ENCODE results near the gene ERN1.

Gene ERN1

DNA sequence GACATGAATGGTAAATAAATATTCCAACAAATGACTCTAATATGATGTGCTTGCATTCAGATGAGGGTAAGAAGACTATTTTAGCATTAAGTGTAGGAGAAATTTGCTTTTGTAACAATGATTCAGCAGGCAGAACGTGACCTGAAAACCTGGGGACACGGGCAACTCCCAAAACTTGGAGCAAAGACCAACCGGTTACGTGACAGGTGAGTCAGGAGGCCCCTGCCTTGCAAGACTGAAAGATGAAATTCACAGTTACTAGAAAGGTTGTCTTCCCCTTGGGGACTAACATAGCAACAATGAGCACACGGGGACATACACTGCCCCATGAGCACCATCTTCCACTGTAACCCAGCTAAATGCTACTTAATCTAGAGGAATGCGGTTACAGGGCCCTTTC lies 33.5 kb upstream of the ERN1 start:
- TF ChIP-seq, protein P1, sequence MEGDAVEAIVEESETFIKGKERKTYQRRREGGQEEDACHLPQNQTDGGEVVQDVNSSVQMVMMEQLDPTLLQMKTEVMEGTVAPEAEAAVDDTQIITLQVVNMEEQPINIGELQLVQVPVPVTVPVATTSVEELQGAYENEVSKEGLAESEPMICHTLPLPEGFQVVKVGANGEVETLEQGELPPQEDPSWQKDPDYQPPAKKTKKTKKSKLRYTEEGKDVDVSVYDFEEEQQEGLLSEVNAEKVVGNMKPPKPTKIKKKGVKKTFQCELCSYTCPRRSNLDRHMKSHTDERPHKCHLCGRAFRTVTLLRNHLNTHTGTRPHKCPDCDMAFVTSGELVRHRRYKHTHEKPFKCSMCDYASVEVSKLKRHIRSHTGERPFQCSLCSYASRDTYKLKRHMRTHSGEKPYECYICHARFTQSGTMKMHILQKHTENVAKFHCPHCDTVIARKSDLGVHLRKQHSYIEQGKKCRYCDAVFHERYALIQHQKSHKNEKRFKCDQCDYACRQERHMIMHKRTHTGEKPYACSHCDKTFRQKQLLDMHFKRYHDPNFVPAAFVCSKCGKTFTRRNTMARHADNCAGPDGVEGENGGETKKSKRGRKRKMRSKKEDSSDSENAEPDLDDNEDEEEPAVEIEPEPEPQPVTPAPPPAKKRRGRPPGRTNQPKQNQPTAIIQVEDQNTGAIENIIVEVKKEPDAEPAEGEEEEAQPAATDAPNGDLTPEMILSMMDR (IDR thresholded peaks at IDR 0.05; ENCODE audit: borderline replicate concordance, extremely low read depth, low read length, poor library complexity, severe bottlenecking) = no peak
- TF ChIP-seq EZH2 (IDR thresholded peaks at IDR 0.05; ENCODE audit: borderline replicate concordance, low read depth, low read length, severe bottlenecking) = no peak
- Histone ChIP-seq H3K9me3 (ENCODE audit: insufficient read depth, low read length, severe bottlenecking) (no peaks in the 10 kb centered on the region), H3K4me3 (ENCODE audit: low read depth in 1 of 2, low read length in 2 of 2) (no peak overlapping the region), H4K20me1 (ENCODE audit: insufficient read depth, low read length) (no peaks in the 10 kb centered on the region), H3K9ac (ENCODE audit: low read depth, low read length) (no peak overlapping the region), H3K27me3 (ENCODE audit: insufficient read depth, low read length, poor library complexity) (no peaks in the 10 kb centered on the region), H3K27ac (ENCODE audit: low read length) (no peak overlapping the region), H3K4me1 (ENCODE audit: insufficient read depth, low read length) (no peaks in the 10 kb centered on the region), H3K4me2 (ENCODE audit: insufficient read depth, low read length) (no peak overlapping the region), H2AFZ (ENCODE audit: low read depth, low read length) (no peak overlapping the region), H3K79me2 (ENCODE audit: insufficient read depth, low read length) (no peaks in the 10 kb centered on the region), H3K36me3 (ENCODE audit: insufficient read depth, low read length) (peaks cover 16% of the 10 kb centered on the region; the same call in 1 of the 2 replicates)
- no peak for DNase-seq
- ATAC-seq (ENCODE audit: insufficient read depth, low read depth) = no peak

DNA sequence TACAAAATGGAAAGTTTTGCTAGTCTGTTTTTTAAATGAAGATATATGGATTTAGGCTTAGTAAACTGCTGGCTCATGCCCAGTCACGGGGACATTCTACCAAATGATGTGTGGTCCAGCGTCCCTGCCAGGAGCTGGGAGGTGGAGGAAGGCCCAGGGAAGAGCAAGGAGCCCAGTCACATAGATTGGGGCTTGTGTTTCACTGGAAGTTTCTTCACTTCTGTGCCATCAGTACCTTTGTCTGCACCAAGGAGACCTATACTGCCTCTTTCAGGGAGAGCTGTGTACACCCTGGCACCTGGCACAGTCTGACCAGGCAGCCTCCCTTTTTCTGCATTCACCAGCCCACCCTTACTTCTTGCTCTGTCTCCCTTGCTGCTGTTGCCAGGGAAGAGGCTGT lies 32.6 kb upstream of the ERN1 start:
- DNase-seq (no peak), ATAC-seq (ENCODE audit: insufficient read depth, low read depth) (no peak)
- H4K20me1 ChIP-seq (ENCODE audit: insufficient read depth, low read length) = no peaks in the 10 kb centered on the region
- no peak overlapping the region for H2AFZ ChIP-seq (ENCODE audit: low read depth, low read length)
- TF ChIP-seq, protein P1 (IDR thresholded peaks at IDR 0.05; ENCODE audit: borderline replicate concordance, extremely low read depth, low read length, poor library complexity, severe bottlenecking) = no peak
- TF ChIP-seq EZH2 (IDR thresholded peaks at IDR 0.05; ENCODE audit: borderline replicate concordance, low read depth, low read length, severe bottlenecking) = no peak
- no peak overlapping the region for H3K4me3 ChIP-seq (ENCODE audit: low read depth in 1 of 2, low read length in 2 of 2)
- peaks cover 16% of the 10 kb centered on the region; the same call in 1 of the 2 replicates for H3K36me3 ChIP-seq (ENCODE audit: insufficient read depth, low read length)
- H3K4me1 ChIP-seq (ENCODE audit: insufficient read depth, low read length) = no peaks in the 10 kb centered on the region
- no peaks in the 10 kb centered on the region for H3K27me3 ChIP-seq (ENCODE audit: insufficient read depth, low read length, poor library complexity)
- H3K9me3 ChIP-seq (ENCODE audit: insufficient read depth, low read length, severe bottlenecking) = no peaks in the 10 kb centered on the region
- no peak overlapping the region for H3K27ac ChIP-seq (ENCODE audit: low read length)
- no peak overlapping the region for H3K9ac ChIP-seq (ENCODE audit: low read depth, low read length)
- H3K4me2 ChIP-seq (ENCODE audit: insufficient read depth, low read length) = no peak overlapping the region
- H3K79me2 ChIP-seq (ENCODE audit: insufficient read depth, low read length) = no peaks in the 10 kb centered on the region

DNA sequence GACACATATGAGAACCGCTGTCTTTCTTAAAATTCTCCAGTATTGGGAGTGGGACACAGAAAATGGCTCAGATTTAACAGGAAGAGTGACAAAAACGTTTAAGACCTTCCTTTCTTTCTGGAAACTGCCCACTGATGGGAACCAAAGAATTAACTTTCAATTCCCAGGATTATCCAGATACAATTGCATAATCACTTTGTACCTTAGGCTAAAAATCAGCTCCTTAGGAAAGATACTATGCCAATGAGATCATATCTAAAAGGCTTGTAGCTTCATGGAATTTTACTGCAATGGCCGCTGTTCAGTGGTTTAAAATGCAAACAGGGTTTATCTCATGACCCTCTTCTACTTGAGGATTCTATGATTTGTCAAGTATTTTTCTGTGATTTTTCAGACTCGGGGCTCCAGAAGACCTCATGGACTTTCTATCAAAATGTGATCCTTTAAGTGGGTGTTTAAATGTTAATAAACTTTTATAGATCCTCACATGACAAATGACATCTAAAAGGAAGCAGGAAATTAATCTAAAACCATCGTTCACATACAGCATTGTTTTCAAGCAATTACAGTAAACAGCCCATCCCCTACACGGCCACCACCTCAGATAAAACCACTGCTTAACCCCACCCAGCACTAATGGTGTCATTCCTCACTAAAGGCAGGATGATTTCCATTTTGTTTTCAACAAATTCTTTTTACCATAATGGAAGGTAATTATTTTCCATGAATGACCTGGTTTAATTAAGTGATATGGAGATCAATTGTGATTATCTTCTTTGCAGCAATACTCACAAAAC lies 31.6 kb upstream of the ERN1 start:
- Histone ChIP-seq H4K20me1 (ENCODE audit: insufficient read depth, low read length) (no peaks in the 10 kb centered on the region), H3K9me3 (ENCODE audit: insufficient read depth, low read length, severe bottlenecking) (no peaks in the 10 kb centered on the region), H3K4me2 (ENCODE audit: insufficient read depth, low read length) (no peak overlapping the region), H3K4me3 (ENCODE audit: low read depth in 1 of 2, low read length in 2 of 2) (no peak overlapping the region), H2AFZ (ENCODE audit: low read depth, low read length) (no peak overlapping the region), H3K27ac (ENCODE audit: low read length) (no peak overlapping the region), H3K79me2 (ENCODE audit: insufficient read depth, low read length) (no peaks in the 10 kb centered on the region), H3K36me3 (ENCODE audit: insufficient read depth, low read length) (peaks cover 12% of the 10 kb centered on the region; the same call in 1 of the 2 replicates), H3K9ac (ENCODE audit: low read depth, low read length) (no peak overlapping the region), H3K4me1 (ENCODE audit: insufficient read depth, low read length) (no peaks in the 10 kb centered on the region), H3K27me3 (ENCODE audit: insufficient read depth, low read length, poor library complexity) (no peaks in the 10 kb centered on the region)
- ATAC-seq (ENCODE audit: insufficient read depth, low read depth) = no peak
- no peak for DNase-seq
- TF ChIP-seq, protein P1 (IDR thresholded peaks at IDR 0.05; ENCODE audit: borderline replicate concordance, extremely low read depth, low read length, poor library complexity, severe bottlenecking) = no peak
- no peak for TF ChIP-seq EZH2 (IDR thresholded peaks at IDR 0.05; ENCODE audit: borderline replicate concordance, low read depth, low read length, severe bottlenecking)

Data from DND-41 (cell line).